NCI-H146 (cell line): ENCODE measurements around the gene MUC16.
A peak's percentile ranks its signal among the peaks of the same experiment; 100 is the strongest.
"Not testable (repeated sequence)": the region's sequence is repeated elsewhere in the genome, so short reads cannot be mapped to it uniquely, and the experiment has no call there.

ENCODE experiments used
- DNase-seq: peaks from one replicate; lab custom pipeline; 2025; lab: John Stamatoyannopoulos, UW

The MUC16 gene

GRCh38 chr19:9009935-9010651, at the start of gene MUC16:
Gene MUC16, minus strand, starts transcription at chr19:9010409.
- DNase-seq, result no peak

- DNase-seq, result no peak
These were observed 48.9 kb upstream of the MUC16 start for GRCh38 chr19:9058905-9059667.

- no peak for DNase-seq
These were observed 47.5 kb upstream of the MUC16 start for GRCh38 chr19:9057505-9058258.

- not testable (repeated sequence) for DNase-seq
These were observed 45.9 kb upstream of the MUC16 start for GRCh38 chr19:9056131-9056530.

- no peak for DNase-seq
These were observed 44.6 kb upstream of the MUC16 start for GRCh38 chr19:9054765-9055164.

- DNase-seq, result no peak
These were observed 44.0 kb upstream of the MUC16 start for GRCh38 chr19:9054207-9054606.

GRCh38 chr19:9053674-9054073, 43.5 kb upstream of the MUC16 start:
- DNase-seq, result not testable (repeated sequence)

- DNase-seq, result no peak
These were observed 42.7 kb upstream of the MUC16 start for GRCh38 chr19:9052894-9053293.

- DNase-seq, result no peak
These were observed 36.5 kb upstream of the MUC16 start for GRCh38 chr19:9046694-9047093.

- DNase-seq, result no peak
These were observed 34.2 kb upstream of the MUC16 start for GRCh38 chr19:9044449-9044848.

GRCh38 chr19:9043524-9043923, 33.3 kb upstream of the MUC16 start:
- no peak for DNase-seq

GRCh38 chr19:9041023-9041422, 30.8 kb upstream of the MUC16 start:
- DNase-seq, result no peak

- DNase-seq, result no peak
These were observed 29.9 kb upstream of the MUC16 start for GRCh38 chr19:9040131-9040530.

GRCh38 chr19:9039728-9040127, 29.5 kb upstream of the MUC16 start:
- DNase-seq, result no peak

GRCh38 chr19:9037400-9038062, 27.3 kb upstream of the MUC16 start:
- DNase-seq, result no peak

- peak; percentile 22 for DNase-seq
These were observed 22.0 kb upstream of the MUC16 start for GRCh38 chr19:9032136-9032631.

GRCh38 chr19:9018163-9018875, 8.1 kb upstream of the MUC16 start:
- no peak for DNase-seq

GRCh38 chr19:9014803-9015202, 4.6 kb upstream of the MUC16 start:
- DNase-seq, result no peak

GRCh38 chr19:9013988-9014387, 3.8 kb upstream of the MUC16 start:
- DNase-seq, result no peak

GRCh38 chr19:9011875-9012274, 1.7 kb upstream of the MUC16 start:
- no peak for DNase-seq

GRCh38 chr19:9010693-9011092, 484 bp upstream of the MUC16 start:
- no peak for DNase-seq
